ENCODE results near the gene LRRC46.

LRRC46 gene

GRCh38 chr17:47843391-47843730 lies 11.9 kb downstream of the LRRC46 start:
- POLR2A ChIA-PET: interaction anchor here (0.6 to 6.4 kb wide), 5 partner anchors 12 to 204 kb away, joined by 3 to 79 read pairs (median 7); partner anchors contain the start of genes LRRC46, MRPL10 and SP2
- no peak for DNase-seq (ENCODE audit: extremely low spot score)
- CTCF ChIA-PET: interaction anchor here (1.0 to 11.6 kb wide), 5 partner anchors 9 to 169 kb away, joined by 3 to 355 read pairs (median 4); partner anchors contain the start of gene SP2
- TF ChIP-seq CTBP1 (IDR thresholded peaks at IDR 0.05; ENCODE audit: borderline replicate concordance) (no peak), SP1 (IDR thresholded peaks at IDR 0.05) (no peak), FOXA1 (IDR thresholded peaks at IDR 0.05) (no peak), BHLHE40 (IDR thresholded peaks at IDR 0.05; ENCODE audit: borderline replicate concordance) (no peak), FOXK2 (IDR thresholded peaks at IDR 0.05) (no peak)
- TF ChIP-seq, protein P1, sequence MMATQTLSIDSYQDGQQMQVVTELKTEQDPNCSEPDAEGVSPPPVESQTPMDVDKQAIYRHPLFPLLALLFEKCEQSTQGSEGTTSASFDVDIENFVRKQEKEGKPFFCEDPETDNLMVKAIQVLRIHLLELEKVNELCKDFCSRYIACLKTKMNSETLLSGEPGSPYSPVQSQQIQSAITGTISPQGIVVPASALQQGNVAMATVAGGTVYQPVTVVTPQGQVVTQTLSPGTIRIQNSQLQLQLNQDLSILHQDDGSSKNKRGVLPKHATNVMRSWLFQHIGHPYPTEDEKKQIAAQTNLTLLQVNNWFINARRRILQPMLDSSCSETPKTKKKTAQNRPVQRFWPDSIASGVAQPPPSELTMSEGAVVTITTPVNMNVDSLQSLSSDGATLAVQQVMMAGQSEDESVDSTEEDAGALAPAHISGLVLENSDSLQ (IDR thresholded peaks at IDR 0.05): no peak

GRCh38 chr17:47844227-47844626 lies 12.8 kb downstream of the LRRC46 start:
- DNase-seq (ENCODE audit: extremely low spot score): no peak
- ChIA-PET POLR2A (interaction anchor here (1.9 to 6.4 kb wide), 2 partner anchors 13 to 49 kb away, joined by 8 to 79 read pairs; partner anchors contain the start of genes LRRC46, MRPL10 and SP2), CTCF (interaction anchor here (1.4 to 11.6 kb wide), 5 partner anchors 11 to 168 kb away, joined by 4 to 355 read pairs (median 6); partner anchors contain the start of gene SP2)
- no peak for TF ChIP-seq SP1 (IDR thresholded peaks at IDR 0.05)
- no peak for TF ChIP-seq SUZ12 (IDR thresholded peaks at IDR 0.05)
- no peak for TF ChIP-seq TARDBP (IDR thresholded peaks at IDR 0.05)
- TF ChIP-seq FOXM1 (IDR thresholded peaks at IDR 0.05; ENCODE audit: borderline replicate concordance): no peak
- TF ChIP-seq ELF4 (IDR thresholded peaks at IDR 0.05): no peak
- TF ChIP-seq, protein P1 (IDR thresholded peaks at IDR 0.05): no peak
- no peak for TF ChIP-seq CTBP1 (IDR thresholded peaks at IDR 0.05; ENCODE audit: borderline replicate concordance)
- no peak for TF ChIP-seq ARNT (IDR thresholded peaks at IDR 0.05)
- TF ChIP-seq NFRKB (IDR thresholded peaks at IDR 0.05): no peak
- TF ChIP-seq ZNF384 (IDR thresholded peaks at IDR 0.05): no peak
- no peak for TF ChIP-seq FOXA1 (IDR thresholded peaks at IDR 0.05)
- TF ChIP-seq BHLHE40 (IDR thresholded peaks at IDR 0.05; ENCODE audit: borderline replicate concordance): no peak
- no peak for TF ChIP-seq LEF1 (IDR thresholded peaks at IDR 0.05; ENCODE audit: borderline replicate concordance)
- TF ChIP-seq FOXK2 (IDR thresholded peaks at IDR 0.05): no peak
- TF ChIP-seq L3MBTL2 (conservative IDR thresholded peaks at IDR 0.05): no peak
- TF ChIP-seq HDGF (IDR thresholded peaks at IDR 0.05; ENCODE audit: borderline replicate concordance): no peak

DNA sequence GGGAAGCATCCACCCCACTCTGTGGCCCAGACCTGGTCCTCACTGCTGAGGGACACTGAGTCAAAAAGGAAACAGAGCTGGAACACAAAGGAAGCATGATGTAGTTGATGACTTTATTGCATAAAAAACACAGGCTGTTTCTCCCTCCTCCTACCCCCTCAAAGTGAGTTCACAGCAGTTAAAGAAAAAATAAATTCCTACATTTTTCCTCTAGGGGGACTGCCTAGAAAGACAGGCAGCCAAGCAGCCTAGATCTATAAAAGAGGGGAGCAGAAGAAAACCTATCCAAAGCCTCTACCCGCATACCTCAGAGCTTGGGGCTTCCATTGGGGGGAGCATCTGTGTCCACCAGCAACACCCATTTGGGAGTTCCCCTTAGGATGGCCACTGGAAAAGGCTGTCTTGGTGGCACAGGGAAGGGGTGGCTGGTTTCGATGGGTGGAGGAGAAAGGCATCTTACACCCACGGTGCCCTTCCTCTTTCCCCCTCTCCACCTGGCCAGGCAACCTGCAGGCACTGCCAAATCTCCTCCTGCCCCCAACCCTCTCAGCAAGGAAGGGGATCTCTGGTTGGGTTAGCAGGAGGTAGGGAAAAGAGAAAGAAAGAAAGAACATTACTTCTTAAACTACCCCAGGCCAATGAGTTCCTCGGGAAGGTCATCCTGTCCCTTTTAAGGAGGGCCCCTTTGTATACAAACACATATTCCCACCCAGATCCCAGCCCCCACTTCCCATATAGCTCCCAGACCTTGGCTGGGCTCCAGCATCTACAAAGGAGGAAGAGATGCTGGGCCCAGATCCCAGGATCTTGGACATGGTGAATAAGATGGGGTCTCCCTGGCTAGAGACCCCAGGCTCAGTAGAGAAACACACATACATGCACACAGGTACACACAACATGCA lies 13.6 kb downstream of the LRRC46 start:
- ChIA-PET CTCF (interaction anchor here (0.8 to 11.6 kb wide), 5 partner anchors 10 to 173 kb away, joined by 3 to 355 read pairs (median 6); partner anchors contain the start of gene SP2), POLR2A (interaction anchor here (1.5 to 6.4 kb wide), 4 partner anchors 14 to 51 kb away, joined by 5 to 79 read pairs (median 10); partner anchors contain the start of genes LRRC46, MRPL10, OSBPL7 and SP2)
- no peak for DNase-seq (ENCODE audit: extremely low spot score)
- TF ChIP-seq NFRKB (IDR thresholded peaks at IDR 0.05): no peak
- TF ChIP-seq CTBP1 (IDR thresholded peaks at IDR 0.05; ENCODE audit: borderline replicate concordance): no peak
- TF ChIP-seq FOXA1 (IDR thresholded peaks at IDR 0.05): no peak
- no peak for TF ChIP-seq ZNF384 (IDR thresholded peaks at IDR 0.05)
- no peak for TF ChIP-seq L3MBTL2 (conservative IDR thresholded peaks at IDR 0.05)
- TF ChIP-seq FOXK2 (IDR thresholded peaks at IDR 0.05): no peak
- TF ChIP-seq ELF4 (IDR thresholded peaks at IDR 0.05): no peak
- TF ChIP-seq, protein P1 (IDR thresholded peaks at IDR 0.05): no peak
- no peak for TF ChIP-seq HDGF (IDR thresholded peaks at IDR 0.05; ENCODE audit: borderline replicate concordance)
- no peak for TF ChIP-seq BHLHE40 (IDR thresholded peaks at IDR 0.05; ENCODE audit: borderline replicate concordance)
- no peak for TF ChIP-seq TARDBP (IDR thresholded peaks at IDR 0.05)
- TF ChIP-seq SP1 (IDR thresholded peaks at IDR 0.05): no peak
- no peak for TF ChIP-seq SUZ12 (IDR thresholded peaks at IDR 0.05)
- TF ChIP-seq FOXM1 (IDR thresholded peaks at IDR 0.05; ENCODE audit: borderline replicate concordance): no peak
- TF ChIP-seq LEF1 (IDR thresholded peaks at IDR 0.05; ENCODE audit: borderline replicate concordance): no peak
- no peak for TF ChIP-seq ARNT (IDR thresholded peaks at IDR 0.05)

GRCh38 chr17:47845716-47846075 lies 14.2 kb downstream of the LRRC46 start:
- CTCF ChIA-PET: interaction anchor here (0.8 to 11.6 kb wide), 3 partner anchors 14 to 172 kb away, joined by 3 to 355 read pairs (median 6); partner anchors contain the start of gene SP2
- TF ChIP-seq BHLHE40 (IDR thresholded peaks at IDR 0.05; ENCODE audit: borderline replicate concordance) (no peak), FOXA1 (IDR thresholded peaks at IDR 0.05) (no peak), ELF4 (IDR thresholded peaks at IDR 0.05) (no peak), FOXM1 (IDR thresholded peaks at IDR 0.05; ENCODE audit: borderline replicate concordance) (no peak), SP1 (IDR thresholded peaks at IDR 0.05) (no peak), TARDBP (IDR thresholded peaks at IDR 0.05) (no peak), SUZ12 (IDR thresholded peaks at IDR 0.05) (no peak), HDGF (IDR thresholded peaks at IDR 0.05; ENCODE audit: borderline replicate concordance) (no peak), ARNT (IDR thresholded peaks at IDR 0.05) (no peak), L3MBTL2 (conservative IDR thresholded peaks at IDR 0.05) (no peak), CTBP1 (IDR thresholded peaks at IDR 0.05; ENCODE audit: borderline replicate concordance) (no peak)
- TF ChIP-seq, protein P1 (IDR thresholded peaks at IDR 0.05): no peak
- DNase-seq (ENCODE audit: extremely low spot score): no peak
- POLR2A ChIA-PET: interaction anchor here (1.5 to 2.3 kb wide), 2 partner anchors 24 to 50 kb away, joined by 5 to 11 read pairs; partner anchors contain the start of genes OSBPL7 and SP2

All from HEK293T (cell line).